Dendritic cell treated with granulocyte-macrophage colony-stimulating factor and Interleukin-4, amounts not matched to agents 40 ng/mL and 50 ng/mL, for 4 days (primary cell): Measurements from ENCODE around the gene ABCA1.
A peak's percentile ranks its signal among the peaks of the same experiment; 100 is the strongest.
"Not testable (repeated sequence)": the region's sequence is repeated elsewhere in the genome, so short reads cannot be mapped to it uniquely, and the experiment has no call there.

ENCODE experiments used
- H3K27ac Mint-ChIP-seq: one replicate; pipeline ENCODE4 v1.8.0; 2022; ENCODE audit warnings: mild to moderate bottlenecking, mixed read lengths
- H3K27me3 Mint-ChIP-seq: one replicate; pipeline ENCODE4 v1.8.0; 2022; ENCODE audit warnings: mild to moderate bottlenecking, mixed read lengths
- H3K36me3 Mint-ChIP-seq: one replicate; pipeline ENCODE4 v1.8.0; 2022; ENCODE audit warnings: low read depth, mixed read lengths
- H3K4me1 Mint-ChIP-seq: one replicate; pipeline ENCODE4 v1.8.0; 2022; ENCODE audit warnings: low read depth, mixed read lengths
- H3K4me3 Mint-ChIP-seq: one replicate; pipeline ENCODE4 v1.8.0; 2022; ENCODE audit warnings: mild to moderate bottlenecking, moderate library complexity, mixed read lengths
- H3K9me3 Mint-ChIP-seq: one replicate; pipeline ENCODE4 v1.8.0; 2022; ENCODE audit warnings: mixed read lengths
- intact Hi-C: fragments of 100-400 bp; cut with micrococcal nuclease; formaldehyde crosslinking; loops from one replicate; pipeline ENCODE4 v1.15.0; 2022

The ABCA1 gene

GRCh38 chr9:104863180-104863883, 64.6 kb downstream of the ABCA1 start:
- intact Hi-C loops, result loop anchor here (5.0 to 10.0 kb wide), 4 partner anchors 64 to 191 kb away; partner anchors contain the start of gene ABCA1
- Mint-ChIP-seq H3K9me3 (no peaks in the 10 kb centered on the region), H3K36me3 (peaks cover 52% of the 10 kb centered on the region), H3K27me3 (no peaks in the 10 kb centered on the region), H3K27ac (no peak overlapping the region), H3K4me1 (peaks cover 83% of the 10 kb centered on the region), H3K4me3 (no peak overlapping the region)

GRCh38 chr9:104861397-104861796, 66.6 kb downstream of the ABCA1 start:
- peaks cover 55% of the 10 kb centered on the region for H3K36me3 Mint-ChIP-seq
- H3K27ac Mint-ChIP-seq, result peak overlapping the region; percentile 76
- H3K4me1 Mint-ChIP-seq, result peaks cover 70% of the 10 kb centered on the region
- H3K4me3 Mint-ChIP-seq, result no peak overlapping the region
- H3K27me3 Mint-ChIP-seq, result no peaks in the 10 kb centered on the region
- no peaks in the 10 kb centered on the region for H3K9me3 Mint-ChIP-seq
- intact Hi-C loops, result loop anchor here (2.0 to 10.0 kb wide), 5 partner anchors 66 to 295 kb away; partner anchors contain the start of gene ABCA1

- H3K4me1 Mint-ChIP-seq, result peaks cover 69% of the 10 kb centered on the region
- peak overlapping the region; percentile 76 for H3K27ac Mint-ChIP-seq
- no peaks in the 10 kb centered on the region for H3K9me3 Mint-ChIP-seq
- intact Hi-C loops, result loop anchor here (2.0 to 10.0 kb wide), 5 partner anchors 67 to 297 kb away; partner anchors contain the start of gene ABCA1
- H3K4me3 Mint-ChIP-seq, result no peak overlapping the region
- no peaks in the 10 kb centered on the region for H3K27me3 Mint-ChIP-seq
- H3K36me3 Mint-ChIP-seq, result peaks cover 56% of the 10 kb centered on the region
These were observed 67.7 kb downstream of the ABCA1 start for GRCh38 chr9:104860263-104860662.

- no peaks in the 10 kb centered on the region for H3K9me3 Mint-ChIP-seq
- peaks cover 55% of the 10 kb centered on the region for H3K4me1 Mint-ChIP-seq
- intact Hi-C loops, result no loop called here
- H3K27ac Mint-ChIP-seq, result no peak overlapping the region
- H3K4me3 Mint-ChIP-seq, result no peak overlapping the region
- no peaks in the 10 kb centered on the region for H3K27me3 Mint-ChIP-seq
- peaks cover 65% of the 10 kb centered on the region for H3K36me3 Mint-ChIP-seq
These were observed 69.1 kb downstream of the ABCA1 start for GRCh38 chr9:104858846-104859245.

GRCh38 chr9:104858271-104858670, 69.7 kb downstream of the ABCA1 start:
- Mint-ChIP-seq H3K4me3 (no peak overlapping the region), H3K4me1 (peaks cover 50% of the 10 kb centered on the region), H3K36me3 (peaks cover 71% of the 10 kb centered on the region), H3K27ac (no peak overlapping the region), H3K27me3 (no peaks in the 10 kb centered on the region), H3K9me3 (no peaks in the 10 kb centered on the region)
- intact Hi-C loops, result no loop called here

GRCh38 chr9:104856413-104856941, 71.5 kb downstream of the ABCA1 start:
- H3K9me3 Mint-ChIP-seq, result no peaks in the 10 kb centered on the region
- H3K36me3 Mint-ChIP-seq, result peaks cover 78% of the 10 kb centered on the region
- H3K4me3 Mint-ChIP-seq, result no peak overlapping the region
- H3K27ac Mint-ChIP-seq, result no peak overlapping the region
- intact Hi-C loops, result no loop called here
- H3K27me3 Mint-ChIP-seq, result no peaks in the 10 kb centered on the region
- peaks cover 46% of the 10 kb centered on the region for H3K4me1 Mint-ChIP-seq

GRCh38 chr9:104855807-104856206, 72.1 kb downstream of the ABCA1 start:
- intact Hi-C loops, result no loop called here

GRCh38 chr9:104855258-104855657, 72.7 kb downstream of the ABCA1 start:
- H3K36me3 Mint-ChIP-seq, result peaks cover 74% of the 10 kb centered on the region
- intact Hi-C loops, result not testable (repeated sequence)

More at GRCh38 chr9:104855807-104856206, 72.1 kb downstream of the ABCA1 start:
- Mint-ChIP-seq H3K36me3 (peaks cover 74% of the 10 kb centered on the region), H3K27ac (no peak overlapping the region), H3K4me1 (peaks cover 45% of the 10 kb centered on the region), H3K27me3 (no peaks in the 10 kb centered on the region), H3K9me3 (no peaks in the 10 kb centered on the region), H3K4me3 (no peak overlapping the region)

GRCh38 chr9:104854613-104855012, 73.3 kb downstream of the ABCA1 start:
- Mint-ChIP-seq H3K4me1 (peaks cover 42% of the 10 kb centered on the region), H3K4me3 (no peak overlapping the region), H3K36me3 (peaks cover 74% of the 10 kb centered on the region), H3K27me3 (no peaks in the 10 kb centered on the region), H3K9me3 (no peaks in the 10 kb centered on the region), H3K27ac (peak overlapping the region; percentile 33)
- intact Hi-C loops, result no loop called here

More at GRCh38 chr9:104855258-104855657, 72.7 kb downstream of the ABCA1 start:
- H3K4me3 Mint-ChIP-seq, H3K9me3 Mint-ChIP-seq, H3K27ac Mint-ChIP-seq, H3K27me3 Mint-ChIP-seq: not testable (repeated sequence)
- H3K4me1 Mint-ChIP-seq, result peaks cover 45% of the 10 kb centered on the region

- Mint-ChIP-seq H3K4me3 (no peak overlapping the region), H3K9me3 (no peaks in the 10 kb centered on the region), H3K27ac (peak overlapping the region; percentile 33), H3K4me1 (peaks cover 35% of the 10 kb centered on the region), H3K36me3 (peaks cover 73% of the 10 kb centered on the region), H3K27me3 (no peaks in the 10 kb centered on the region)
- intact Hi-C loops, result no loop called here
These were observed 74.3 kb downstream of the ABCA1 start for GRCh38 chr9:104853683-104854082.

GRCh38 chr9:104853159-104853558, 74.8 kb downstream of the ABCA1 start:
- H3K36me3 Mint-ChIP-seq, result peaks cover 70% of the 10 kb centered on the region
- intact Hi-C loops, result no loop called here
- H3K9me3 Mint-ChIP-seq, result no peaks in the 10 kb centered on the region
- no peak overlapping the region for H3K4me3 Mint-ChIP-seq
- H3K27me3 Mint-ChIP-seq, result no peaks in the 10 kb centered on the region
- peak overlapping the region; percentile 33 for H3K27ac Mint-ChIP-seq
- peaks cover 35% of the 10 kb centered on the region for H3K4me1 Mint-ChIP-seq

- H3K4me3 Mint-ChIP-seq, result no peak overlapping the region
- H3K4me1 Mint-ChIP-seq, result peaks cover 35% of the 10 kb centered on the region
- intact Hi-C loops, result no loop called here
- H3K36me3 Mint-ChIP-seq, result peaks cover 64% of the 10 kb centered on the region
- peak overlapping the region; percentile 79 for H3K27ac Mint-ChIP-seq
- H3K27me3 Mint-ChIP-seq, result no peaks in the 10 kb centered on the region
- H3K9me3 Mint-ChIP-seq, result no peaks in the 10 kb centered on the region
These were observed 76.4 kb downstream of the ABCA1 start for GRCh38 chr9:104851546-104851920.

- H3K27ac Mint-ChIP-seq, result peak overlapping the region; percentile 79
- no peaks in the 10 kb centered on the region for H3K27me3 Mint-ChIP-seq
- H3K36me3 Mint-ChIP-seq, result peaks cover 59% of the 10 kb centered on the region
- H3K4me1 Mint-ChIP-seq, result peaks cover 30% of the 10 kb centered on the region
- H3K9me3 Mint-ChIP-seq, result no peaks in the 10 kb centered on the region
- peak overlapping the region; percentile 6 for H3K4me3 Mint-ChIP-seq
- intact Hi-C loops, result no loop called here
These were observed 77.0 kb downstream of the ABCA1 start for GRCh38 chr9:104850786-104851545.

GRCh38 chr9:104849023-104849422, 78.9 kb downstream of the ABCA1 start:
- Mint-ChIP-seq H3K9me3 (no peaks in the 10 kb centered on the region), H3K4me1 (peaks cover 26% of the 10 kb centered on the region), H3K4me3 (no peak overlapping the region), H3K36me3 (peaks cover 59% of the 10 kb centered on the region), H3K27ac (no peak overlapping the region), H3K27me3 (no peaks in the 10 kb centered on the region)
- intact Hi-C loops, result no loop called here
